HG02852 (cell line): ENCODE data around the gene DCBLD1.
"Not testable (repeated sequence)": the region's sequence is repeated elsewhere in the genome, so short reads cannot be mapped to it uniquely, and the experiment has no call there.

Source experiments
- ATAC-seq: cut with Tn5 transposase; IDR thresholded peaks from one replicate; pipeline ENCODE4 v1.9.1; 2021; ENCODE audit warnings: mild to moderate bottlenecking, moderate library complexity; ENCODE audit not compliant: unreplicated experiment

The DCBLD1 gene

GRCh38 chr6:117497237-117497636 lies 14.8 kb downstream of the DCBLD1 start:
- ATAC-seq = no peak

GRCh38 chr6:117498159-117498558 lies 15.7 kb downstream of the DCBLD1 start:
- peak; percentile 64 for ATAC-seq

DNA sequence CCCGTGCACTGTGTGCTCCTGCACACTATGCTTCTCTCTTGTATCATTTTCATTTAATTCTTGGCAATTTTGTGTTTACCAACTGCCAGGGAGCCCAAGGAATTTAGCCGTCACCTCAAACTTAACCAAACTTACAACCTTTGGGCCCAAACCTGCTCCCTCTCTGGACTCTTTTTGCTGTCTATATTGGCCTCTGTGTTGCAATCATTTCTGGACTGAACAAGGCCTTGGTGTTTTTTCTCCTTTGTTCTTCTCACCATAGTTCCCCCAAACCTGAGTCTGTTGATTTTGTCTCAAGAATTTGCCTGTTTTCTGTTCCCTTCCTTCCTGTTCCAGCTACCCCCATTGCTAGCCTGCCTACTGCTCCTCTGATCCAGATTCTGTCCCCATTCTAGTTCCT lies 19.2 kb downstream of the DCBLD1 start:
- no peak for ATAC-seq

GRCh38 chr6:117502580-117502979 lies 20.1 kb downstream of the DCBLD1 start:
- no peak for ATAC-seq

- no peak for ATAC-seq
Measured at GRCh38 chr6:117503211-117503610, 20.7 kb downstream of the DCBLD1 start.

- ATAC-seq = no peak
Measured at GRCh38 chr6:117504478-117505144, 22.1 kb downstream of the DCBLD1 start.

GRCh38 chr6:117505311-117505710 lies 22.8 kb downstream of the DCBLD1 start:
- ATAC-seq = no peak

DNA sequence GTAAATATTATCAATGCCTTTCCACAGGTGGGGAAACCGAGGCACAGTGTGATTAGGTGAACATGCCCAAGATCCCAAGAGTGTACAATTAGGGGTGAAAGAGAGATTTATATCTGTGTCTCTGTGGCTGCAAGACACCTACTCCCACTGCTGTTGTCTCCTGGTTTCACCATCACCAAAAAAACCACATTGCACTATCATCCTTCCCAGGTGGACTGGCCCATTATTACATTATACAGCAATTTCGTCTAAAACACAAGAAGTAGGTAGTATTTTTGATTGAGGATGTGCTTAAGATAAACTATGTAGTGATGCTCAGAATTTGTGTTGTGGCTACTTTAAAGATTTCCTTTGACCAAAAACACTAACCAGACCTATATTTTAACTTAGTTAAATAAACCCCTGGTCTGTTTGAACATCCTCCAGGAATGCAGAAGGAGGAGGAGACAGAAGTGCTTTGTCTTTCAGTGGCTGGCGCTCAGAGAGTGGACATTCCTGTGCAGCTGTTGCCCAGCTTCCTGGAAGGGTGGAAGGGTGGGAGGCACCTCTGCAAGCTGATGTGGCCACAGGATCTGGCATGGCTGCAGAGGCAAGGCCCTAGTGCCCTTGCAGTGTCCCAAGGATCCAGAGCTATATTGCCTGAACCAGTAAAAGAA lies 23.8 kb downstream of the DCBLD1 start:
- no peak for ATAC-seq

- ATAC-seq = no peak
Measured at GRCh38 chr6:117506907-117507306, 24.4 kb downstream of the DCBLD1 start.

- ATAC-seq = no peak
Measured at GRCh38 chr6:117508450-117508971, 26.0 kb downstream of the DCBLD1 start.

DNA sequence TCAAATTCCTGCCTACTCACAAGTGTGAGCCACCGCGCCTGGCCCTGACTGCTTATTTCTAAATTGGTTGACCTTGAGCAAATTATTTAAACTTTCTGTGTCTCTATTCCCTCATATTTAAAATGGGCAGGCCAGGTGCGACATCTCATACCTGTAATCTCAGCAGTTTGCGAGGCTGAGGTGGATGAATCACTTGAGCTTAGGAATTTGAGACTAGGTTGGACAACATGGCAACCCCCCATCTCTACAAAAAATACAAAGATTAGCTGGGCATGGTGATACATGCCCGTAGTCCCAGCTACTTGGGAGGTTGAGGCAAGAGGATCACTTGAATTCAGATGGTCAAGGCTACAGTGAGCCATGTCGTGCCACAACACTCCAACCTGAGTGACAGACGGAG lies 26.5 kb downstream of the DCBLD1 start:
- ATAC-seq = no peak

DNA sequence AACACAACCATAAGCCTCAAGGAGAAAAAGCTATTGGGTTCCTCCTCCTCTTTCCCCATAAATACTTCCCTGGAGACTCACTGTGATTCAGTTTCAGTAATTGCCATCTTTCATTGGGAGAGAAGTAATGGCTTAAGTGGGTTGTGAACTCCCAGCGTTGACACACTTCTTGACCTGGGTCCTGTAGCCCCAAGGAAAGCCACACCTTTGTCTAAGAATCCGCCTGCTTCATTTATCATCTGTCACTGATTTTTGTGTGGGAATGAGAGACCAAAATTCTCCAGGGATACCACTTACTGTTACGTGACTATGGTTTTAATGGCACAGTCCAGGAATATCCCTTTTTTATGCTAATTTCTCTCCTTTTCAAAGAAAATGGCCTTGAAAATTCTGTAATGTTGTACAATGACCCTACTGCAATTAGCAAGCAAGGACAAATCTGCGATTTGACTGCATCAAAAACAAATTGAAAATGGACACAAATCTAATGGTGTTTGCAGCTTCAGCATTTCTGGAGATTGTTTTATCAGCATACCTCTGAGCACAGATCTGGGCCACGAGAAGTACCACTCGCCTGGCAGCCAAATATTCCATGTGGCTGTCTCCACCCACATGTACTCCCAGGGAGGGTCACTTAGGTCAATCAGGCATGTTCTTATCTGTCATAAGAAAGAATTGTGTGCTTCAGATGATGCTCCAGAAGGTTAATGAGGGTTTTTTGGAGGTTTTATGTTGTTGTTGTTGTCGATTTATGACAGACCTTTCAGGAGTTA lies 29.8 kb downstream of the DCBLD1 start:
- ATAC-seq = no peak

DNA sequence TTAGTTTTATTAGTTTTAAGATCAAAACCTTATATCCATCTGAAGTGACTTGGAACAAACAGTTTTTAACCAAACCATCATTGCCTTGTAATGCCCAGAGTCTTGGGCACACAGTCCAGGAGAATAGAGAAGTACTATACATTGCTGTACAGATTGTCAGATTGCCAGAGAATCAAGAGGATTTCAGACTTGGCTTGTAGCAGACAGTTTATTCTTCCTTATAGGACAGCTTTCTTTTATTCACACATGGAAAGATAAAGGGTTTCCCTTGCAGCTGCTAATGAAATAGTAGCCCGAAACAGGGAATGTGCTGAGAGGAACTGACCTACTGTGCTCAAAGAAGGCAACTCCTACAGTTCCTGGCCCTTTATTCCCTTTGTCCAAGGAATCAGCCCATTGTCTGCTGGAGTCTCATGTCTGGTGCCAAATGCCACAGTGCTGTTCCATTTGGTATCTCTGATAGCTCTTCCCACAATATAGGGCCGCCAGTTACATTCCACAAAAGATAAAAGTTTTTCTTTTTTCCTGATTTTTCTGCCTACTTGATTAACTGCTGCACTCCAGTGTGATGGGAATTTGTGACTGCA lies 30.6 kb downstream of the DCBLD1 start:
- ATAC-seq = no peak

DNA sequence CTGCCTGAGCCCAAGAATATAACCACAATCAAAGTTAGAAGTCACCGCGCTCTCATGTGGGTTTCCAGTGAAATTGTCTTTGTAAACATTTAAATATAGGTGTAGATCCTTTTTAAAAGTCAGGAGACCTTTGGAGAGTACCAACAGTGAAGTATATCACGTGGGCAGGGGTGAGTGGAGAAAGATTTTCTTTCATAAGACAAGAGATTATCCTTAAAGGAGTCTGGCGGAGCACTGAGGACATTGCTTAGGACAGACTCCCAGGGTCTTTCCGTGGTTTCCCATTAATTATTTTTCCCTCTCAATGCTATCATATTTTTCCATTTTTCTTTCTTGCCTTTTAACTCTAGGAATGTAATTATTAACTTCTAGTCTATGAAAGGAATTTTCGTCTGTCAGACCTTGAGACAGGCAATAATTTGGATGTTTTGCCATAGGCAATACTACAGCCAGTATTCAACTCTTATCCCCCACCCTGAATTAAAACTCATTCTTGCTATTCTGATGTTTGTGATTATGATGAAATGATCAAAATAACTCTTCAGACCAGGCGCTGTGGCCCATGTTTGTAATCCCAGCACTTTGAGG lies 31.4 kb downstream of the DCBLD1 start:
- no peak for ATAC-seq

DNA sequence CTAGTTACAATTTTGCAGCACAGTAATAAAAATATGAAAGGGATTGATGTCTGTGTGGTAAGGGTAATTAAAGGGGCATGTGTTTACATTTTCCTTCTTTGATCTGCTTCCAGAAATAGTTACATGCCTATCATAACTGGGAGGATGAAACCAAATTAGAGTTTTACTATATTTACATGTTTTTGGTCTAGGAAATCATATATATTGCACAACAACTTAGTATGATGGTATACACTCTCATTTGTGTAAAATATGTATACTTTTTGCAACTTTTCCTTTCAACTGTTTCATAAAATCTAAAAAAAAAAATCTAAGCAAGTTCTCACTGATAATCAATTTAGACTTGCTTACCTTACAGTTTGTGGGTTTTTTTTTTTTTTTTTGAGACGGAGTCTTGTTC lies 32.2 kb downstream of the DCBLD1 start:
- no peak for ATAC-seq

- no peak for ATAC-seq
Measured at GRCh38 chr6:117515326-117515725, 32.9 kb downstream of the DCBLD1 start.

- not testable (repeated sequence) for ATAC-seq
Measured at GRCh38 chr6:117517995-117518394, 35.5 kb downstream of the DCBLD1 start.

DNA sequence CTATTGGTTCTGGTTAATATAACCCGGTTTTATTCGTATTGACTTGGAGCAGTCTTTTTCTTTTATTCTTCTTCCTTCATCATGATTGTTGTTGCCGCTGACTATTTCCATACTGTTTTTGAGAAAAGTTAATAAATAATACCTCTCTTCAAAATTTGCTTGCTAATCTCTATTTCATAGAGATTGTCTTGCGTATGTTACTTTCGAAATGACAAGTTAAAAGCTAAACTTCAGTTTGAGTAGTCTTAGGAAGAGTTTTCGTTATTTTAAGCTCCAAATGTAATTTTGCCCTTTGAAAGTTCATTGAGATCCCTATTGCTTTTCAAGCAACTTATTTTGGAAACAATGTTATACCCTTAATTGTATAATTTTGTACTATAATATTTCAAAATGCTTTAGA lies 36.4 kb downstream of the DCBLD1 start:
- no peak for ATAC-seq

- ATAC-seq = no peak
Measured at GRCh38 chr6:117520603-117521395, 38.3 kb downstream of the DCBLD1 start.

GRCh38 chr6:117521791-117522502 lies 39.5 kb downstream of the DCBLD1 start:
- no peak for ATAC-seq
